Stomach (tissue), 9 donors: ENCODE data around the gene SOSTDC1. TPM values are rescaled to one million over a fixed set of nuclear protein-coding genes. Genes with fewer than 3 reads are reported as not detected.

Experiments used
- DNase-seq, 2 donors: peaks; one replicate each; pipeline versions ENCODE4 v3.0.0 to v3.0.0-alpha.2; 2013 to 2019
- H3K27ac ChIP-seq, 5 donors: fragments of 200-600 bp in 4 of 5; sonication (generic) in 4 of 5; one replicate each; pipeline ENCODE4 v1.5.1; 2013 to 2019; ENCODE audit warnings: mild to moderate bottlenecking in 1 of 5, moderate library complexity in 1 of 5
- H3K27me3 ChIP-seq, 3 donors: fragments of 200-600 bp; sonication (generic); one replicate each; pipeline ENCODE4 v1.5.1; 2017 to 2019; ENCODE audit warnings: mixed run types in 1 of 3
- H3K36me3 ChIP-seq, 4 donors: fragments of 200-600 bp; sonication (generic); 1 replicate in 3 of 4; 2 replicates in 1 of 4; pipeline ENCODE4 v1.5.1; 2016 to 2019
- H3K4me1 ChIP-seq, 4 donors: fragments of 200-600 bp; sonication (generic); one replicate each; pipeline ENCODE4 v1.5.1; 2016 to 2019
- H3K4me3 ChIP-seq, 4 donors: fragments of 200-600 bp; sonication (generic) in 3 of 4; one replicate each; pipeline ENCODE4 v1.5.1; 2016 to 2019; ENCODE audit warnings: mild to moderate bottlenecking in 1 of 4
- H3K9me3 ChIP-seq, 4 donors: fragments of 200-600 bp; sonication (generic); one replicate each; pipeline ENCODE4 v1.5.1; 2016 to 2019
- CTCF ChIP-seq, 7 experiments: fragments of 450-650 bp in 4 of 7; fragments of 200-600 bp in 3 of 7; sonication (generic) in 3 of 7; IDR thresholded peaks; one replicate each; pipeline ENCODE4 v1.5.1; 2016 to 2019; ENCODE audit warnings: antibody characterized with exemption in 7 of 7, control low read depth in 2 of 7, mild to moderate bottlenecking in 1 of 7
- EP300 ChIP-seq: sonication (generic); formaldehyde crosslinking; IDR thresholded peaks from one replicate; pipeline ENCODE4 v1.6.1; 2017; ENCODE audit warnings: antibody characterized with exemption
- POLR2A ChIP-seq, 4 donors: fragments of 450-650 bp; IDR thresholded peaks; one replicate each; pipeline ENCODE4 v1.6.1; 2016; ENCODE audit warnings: antibody characterized with exemption in 4 of 4, control low read depth in 2 of 4, mild to moderate bottlenecking in 1 of 4, moderate library complexity in 1 of 4
- POLR2AphosphoS5 ChIP-seq, 3 donors: sonication (generic); formaldehyde crosslinking; IDR thresholded peaks; one replicate each; pipeline ENCODE4 v1.6.1; 2016; ENCODE audit warnings: antibody characterized with exemption in 3 of 3
- WGBS, 5 donors: extraction: QIAGEN DNeasy Blood & Tissue Kit in 3 of 5; methylation state at CpG; one replicate each; pipeline versions ENCODE4 v1.1.5 to v1.1.7; 2013 to 2018; 5-methylcytosine and 5-hydroxymethylcytosine counted together
- intact Hi-C: fragments of 100-400 bp; cut with DNase I; formaldehyde crosslinking; loops from one replicate; pipeline ENCODE4 v1.15.1; 2023; ENCODE audit warnings: low total_unique reads
- polyA plus RNA-seq, 3 donors: library from polyadenylated mRNA; stranded (reverse); fragments of 200-250 nt; gene quantifications; one replicate each; pipeline ENCODE4 v1.2.3, GENCODE V29; 2013
- total RNA-seq, 5 donors: library from RNA; depleted of rRNA; stranded (reverse); fragments of >200 nt; gene quantifications; one replicate each; pipeline versions ENCODE4 v1.1.0 to v1.2.3, GENCODE V29; 2014 to 2016
- donor health status: healthy with polysubstance abuse.
- donor health status: Bipolar disorder and iron deficiency.
- donor health status: healthy.

The SOSTDC1 gene
- total and polyA plus RNA-seq, 8 donors, result 0.89 to 21.2 (median 9.0) TPM; not detected in 1

GRCh38 chr7:16421333-16422102, 44.0 kb downstream of the SOSTDC1 start, which contains the start of gene CRPPA:
Gene CRPPA, minus strand, starts transcription at chr7:16421538. Its CDS starts 216 bp downstream, at chr7:16421322.
- Histone ChIP-seq H3K27me3 (no peaks in the 10 kb centered on the region), H3K4me3 (peak within 1 kb of the TSS; percentile 60 to 70 (median 67)), H3K9me3 (no peaks in the 10 kb centered on the region), H3K27ac (peak within 1 kb of the TSS; percentile 92 to 99 (median 97)), H3K4me1 (peaks cover 20 to 36% (median 24%) of the 10 kb centered on the region in 4 donors), H3K36me3 (no peaks in the 10 kb centered on the region)
- WGBS, 5 donors, result 8 to 13% (median 10%) methylated on average over 22 to 50 of the region's 50 CpGs
- intact Hi-C loops, result no loop called here
- DNase-seq, result peak in 1 of 2 donors; percentile 77
- no peak for TF ChIP-seq POLR2A (IDR thresholded peaks at IDR 0.05)
- peak in 1 of 3 donors; percentile 35 for TF ChIP-seq POLR2AphosphoS5 (IDR thresholded peaks at IDR 0.05)
- no peak for TF ChIP-seq EP300
- TF ChIP-seq CTCF (IDR thresholded peaks at IDR 0.05), result no peak

GRCh38 chr7:16420649-16421332, 44.7 kb downstream of the SOSTDC1 start:
- TF ChIP-seq EP300, result no peak
- peak in 2 of 4 donors; percentile 32 to 84 for TF ChIP-seq POLR2A (IDR thresholded peaks at IDR 0.05)
- peak in 4 of 7 experiments; percentile 6 to 32 (median 27) for TF ChIP-seq CTCF (IDR thresholded peaks at IDR 0.05)
- TF ChIP-seq POLR2AphosphoS5 (IDR thresholded peaks at IDR 0.05), result peak; percentile 58 to 94 (median 90)
- DNase-seq, result peak; percentile 87 to 97

GRCh38 chr7:16420329-16420648, 45.2 kb downstream of the SOSTDC1 start:
- Histone ChIP-seq H3K27me3 (no peaks in the 10 kb centered on the region), H3K4me1 (peaks cover 20 to 36% (median 24%) of the 10 kb centered on the region in 4 donors), H3K4me3 (peak overlapping the region; percentile 60 to 70 (median 67)), H3K36me3 (no peaks in the 10 kb centered on the region), H3K27ac (peak overlapping the region; percentile 92 to 99 (median 97)), H3K9me3 (no peaks in the 10 kb centered on the region)
- no peak for DNase-seq
- WGBS, 5 donors, result 0 to 2% (median 0%) methylated on average over 3 of the region's 3 CpGs
- intact Hi-C loops, result no loop called here
- TF ChIP-seq EP300, result no peak
- no peak for TF ChIP-seq POLR2AphosphoS5 (IDR thresholded peaks at IDR 0.05)
- TF ChIP-seq POLR2A (IDR thresholded peaks at IDR 0.05), result no peak
- no peak for TF ChIP-seq CTCF (IDR thresholded peaks at IDR 0.05)

More at GRCh38 chr7:16420649-16421332, 44.7 kb downstream of the SOSTDC1 start:
- Histone ChIP-seq H3K4me3 (peak overlapping the region; percentile 60 to 70 (median 67)), H3K27me3 (no peaks in the 10 kb centered on the region), H3K27ac (peak overlapping the region; percentile 92 to 99 (median 97)), H3K4me1 (peaks cover 20 to 36% (median 24%) of the 10 kb centered on the region in 4 donors), H3K9me3 (no peaks in the 10 kb centered on the region), H3K36me3 (no peaks in the 10 kb centered on the region)
- intact Hi-C loops, result no loop called here
- WGBS, 5 donors, result 0 to 2% (median 0%) methylated on average over 19 to 56 of the region's 56 CpGs

GRCh38 chr7:16419859-16420258, 45.7 kb downstream of the SOSTDC1 start:
- peak overlapping the region; percentile 92 to 99 (median 97) for H3K27ac ChIP-seq
- WGBS, 5 donors, result 33 to 46% (median 44%) methylated on average over 10 of the region's 10 CpGs
- H3K36me3 ChIP-seq, result no peaks in the 10 kb centered on the region
- peak overlapping the region; percentile 60 to 70 (median 67) for H3K4me3 ChIP-seq
- no peaks in the 10 kb centered on the region for H3K9me3 ChIP-seq
- intact Hi-C loops, result no loop called here
- H3K27me3 ChIP-seq, result no peaks in the 10 kb centered on the region
- DNase-seq, result peak in 1 of 2 donors; percentile 15
- TF ChIP-seq CTCF (IDR thresholded peaks at IDR 0.05), result no peak
- no peak for TF ChIP-seq POLR2AphosphoS5 (IDR thresholded peaks at IDR 0.05)
- no peak for TF ChIP-seq POLR2A (IDR thresholded peaks at IDR 0.05)
- TF ChIP-seq EP300, result no peak
- H3K4me1 ChIP-seq, result peaks cover 20 to 36% (median 24%) of the 10 kb centered on the region in 4 donors
